NCI-H2029 treated with DMSO at 0.1 percent for 48 hours (cell line): Measurements from ENCODE around the gene IFT27.

ENCODE experiments used
- DNase-seq: peaks from one replicate; lab custom pipeline; 2025; lab: John Stamatoyannopoulos, UW

IFT27 gene

GRCh38 chr22:36796552-36797175 lies 20.7 kb upstream of the IFT27 start:
- DNase-seq, result no peak

GRCh38 chr22:36795633-36796032 lies 19.7 kb upstream of the IFT27 start:
- DNase-seq, result no peak

- no peak for DNase-seq
Measured at GRCh38 chr22:36790648-36791047, 14.7 kb upstream of the IFT27 start.

GRCh38 chr22:36787204-36787988 lies 11.5 kb upstream of the IFT27 start:
- no peak for DNase-seq

DNA sequence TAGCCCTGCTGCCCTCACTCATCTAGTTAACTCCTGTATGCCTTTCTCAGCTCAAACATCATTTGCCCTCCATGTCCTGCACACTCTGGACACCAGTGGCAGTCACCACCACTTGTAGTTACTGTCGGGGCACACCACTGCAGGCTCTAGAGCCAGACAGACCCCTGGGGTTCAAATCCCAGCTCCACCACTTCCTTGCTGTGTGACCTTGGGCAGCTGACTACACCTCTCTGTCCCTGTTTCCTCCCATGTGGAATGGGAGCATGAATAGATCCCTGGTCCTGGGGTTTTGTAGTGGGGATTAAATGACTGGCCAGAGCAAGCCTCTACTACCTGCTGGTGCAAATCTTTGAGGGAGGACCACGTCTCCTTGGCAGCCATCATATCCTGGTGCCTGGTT lies 7.8 kb upstream of the IFT27 start:
- no peak for DNase-seq

DNA sequence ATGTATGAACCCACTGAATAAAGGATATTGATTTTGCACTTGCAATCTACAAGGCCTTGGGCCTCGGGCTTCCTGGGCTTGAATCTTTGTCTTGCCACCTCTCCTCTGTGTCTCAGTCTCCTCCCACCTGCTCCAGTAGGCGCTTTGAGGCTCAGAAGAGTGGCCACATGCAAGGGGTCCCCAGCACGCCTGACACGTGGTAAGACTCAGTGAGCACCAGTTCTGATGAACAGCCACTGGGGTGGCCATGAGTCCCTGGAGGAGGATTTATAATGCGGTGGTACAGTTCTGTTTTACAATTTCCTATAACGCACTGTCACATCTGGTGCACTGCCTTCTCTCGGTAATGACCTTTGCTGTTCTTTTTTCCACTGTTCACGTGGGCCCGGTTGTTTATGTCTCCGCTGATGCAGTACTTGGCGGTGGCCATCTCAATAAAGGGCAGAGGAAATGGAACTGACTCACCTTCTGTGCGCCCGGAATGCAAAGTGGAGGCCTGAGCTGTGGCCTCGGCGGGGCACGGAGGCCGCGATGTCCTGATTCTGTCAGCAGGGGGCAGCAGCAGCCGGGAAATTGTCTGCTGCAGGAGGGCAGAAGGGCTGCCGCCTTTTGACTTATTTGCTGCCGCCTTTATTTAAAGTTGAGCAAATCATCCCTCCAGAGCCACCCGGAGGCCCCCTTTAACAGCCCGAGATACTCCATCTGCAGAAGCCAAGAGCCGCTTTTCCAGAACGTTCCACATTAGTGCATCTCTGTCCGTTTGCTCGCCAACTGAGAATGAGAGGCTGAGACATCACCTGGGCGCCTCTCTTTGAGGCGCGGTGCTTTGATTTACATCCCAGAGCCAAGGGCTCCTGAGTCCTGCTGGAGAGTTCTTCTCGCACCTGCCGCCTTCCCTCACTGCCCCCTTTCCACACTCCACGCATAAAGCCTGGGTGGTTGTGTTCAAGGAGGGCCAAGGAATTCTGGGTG lies 6.0 kb upstream of the IFT27 start:
- no peak for DNase-seq

GRCh38 chr22:36778020-36778419 lies 2.1 kb upstream of the IFT27 start:
- no peak for DNase-seq

DNA sequence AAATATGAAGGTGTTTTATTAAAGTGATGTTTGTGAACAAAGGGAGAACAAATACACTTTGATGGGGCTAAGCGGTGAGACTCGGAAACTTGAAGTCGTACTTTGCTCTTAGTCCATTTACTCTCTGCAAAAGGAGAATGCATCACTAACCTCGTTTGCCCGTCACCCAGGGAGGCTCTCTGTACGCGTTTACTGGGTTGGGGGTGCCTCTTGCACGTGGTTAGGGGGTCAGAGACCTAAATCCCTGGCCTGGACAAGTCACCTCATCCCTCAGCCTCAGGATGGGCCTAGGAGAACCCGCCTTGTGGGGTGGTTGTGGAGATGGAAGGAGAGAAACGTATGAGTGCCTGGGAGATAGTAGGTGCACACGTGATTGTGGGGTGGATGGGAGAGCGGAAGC lies 803 bp upstream of the IFT27 start:
- no peak for DNase-seq

DNA sequence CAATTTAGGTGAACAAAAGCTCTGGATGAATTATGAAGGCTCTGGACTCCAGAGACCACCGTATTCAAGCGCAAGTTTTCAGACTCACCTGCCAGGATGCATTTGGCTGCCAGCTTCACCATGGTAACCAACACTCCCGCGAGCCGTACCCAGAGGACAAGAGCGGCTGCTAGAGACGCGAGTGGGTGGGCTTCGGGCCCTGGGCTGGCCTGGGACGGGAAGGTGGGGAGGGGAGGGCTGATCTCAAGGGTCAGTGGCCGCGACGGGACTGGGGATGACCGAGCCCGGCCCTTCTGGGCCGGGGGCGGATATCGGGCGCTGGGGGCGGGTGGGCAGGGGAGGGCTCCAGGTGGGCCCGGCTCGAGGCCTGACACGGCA lies 344 bp downstream of the IFT27 start:
- DNase-seq, result no peak

- no peak for DNase-seq
Measured at GRCh38 chr22:36773935-36774334, 2.0 kb downstream of the IFT27 start.

GRCh38 chr22:36772451-36772850 lies 3.5 kb downstream of the IFT27 start:
- DNase-seq, result no peak

DNA sequence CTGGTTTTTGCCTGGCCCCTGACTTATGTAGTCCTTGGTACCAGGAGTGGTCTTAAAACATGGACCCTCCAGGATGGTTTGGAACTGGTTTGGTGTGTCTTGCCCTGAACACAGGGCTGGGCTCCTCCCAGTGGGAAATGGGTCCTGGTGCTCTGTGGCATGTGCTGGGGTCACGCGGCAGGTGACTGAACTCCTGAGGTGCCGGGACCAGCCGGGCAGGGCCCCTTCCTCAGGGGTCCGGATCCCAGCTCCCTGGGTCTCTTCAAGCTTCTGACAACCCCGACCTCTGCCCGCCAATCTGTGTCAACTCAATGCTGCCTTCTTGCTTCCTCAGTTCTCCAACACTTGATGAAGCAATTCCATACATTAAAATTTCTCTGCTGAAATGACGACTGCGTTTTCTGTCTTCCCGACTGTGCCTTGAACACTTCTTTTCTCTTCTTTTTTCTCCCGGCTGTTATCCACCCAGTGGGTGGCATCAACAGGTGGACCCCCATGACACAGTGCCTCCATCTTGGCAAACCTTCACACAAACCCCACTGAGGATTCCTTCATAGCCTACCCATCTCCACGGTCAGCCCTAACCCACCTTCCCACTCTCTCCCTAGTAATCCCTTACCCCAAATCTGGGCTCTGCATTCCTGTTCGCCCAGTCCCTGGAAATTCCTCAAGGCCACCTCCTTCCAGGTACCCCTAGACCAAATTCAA lies 4.4 kb downstream of the IFT27 start:
- DNase-seq, result no peak

DNA sequence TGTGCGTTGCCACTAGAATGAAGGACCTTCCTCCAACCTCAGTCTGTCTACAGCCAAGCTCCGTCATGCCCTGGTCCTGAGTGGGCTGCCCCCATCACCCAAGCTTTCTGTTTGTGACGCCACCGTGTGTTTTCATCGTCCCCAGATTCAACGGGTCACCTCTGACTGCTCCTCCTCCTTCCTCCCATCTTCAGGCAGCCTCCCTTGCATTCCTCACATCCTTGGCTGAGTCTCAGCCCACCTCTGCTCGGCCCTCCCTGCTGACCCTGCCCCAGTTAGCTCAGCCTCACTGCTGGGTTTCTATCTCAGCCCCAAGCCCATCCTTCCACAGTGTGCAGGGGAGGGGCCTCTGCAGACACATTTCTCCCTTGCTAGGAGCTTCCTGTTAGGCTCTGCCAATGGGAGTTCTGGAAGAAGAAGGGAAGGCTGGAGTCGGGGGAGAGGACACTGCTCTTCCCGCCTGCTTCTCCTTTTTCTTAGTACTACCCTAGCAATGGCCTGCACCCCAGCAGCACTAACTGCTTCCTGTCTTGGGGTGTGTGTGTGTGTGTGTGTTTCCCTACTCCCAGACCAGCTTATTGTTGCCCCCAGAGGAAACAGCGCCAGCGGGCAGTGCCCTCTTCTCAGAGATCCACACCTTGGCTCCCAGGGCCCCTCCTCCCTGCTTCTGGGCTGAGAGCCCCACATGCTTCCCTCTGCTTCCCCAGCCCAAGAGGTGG lies 5.2 kb downstream of the IFT27 start:
- no peak for DNase-seq

DNA sequence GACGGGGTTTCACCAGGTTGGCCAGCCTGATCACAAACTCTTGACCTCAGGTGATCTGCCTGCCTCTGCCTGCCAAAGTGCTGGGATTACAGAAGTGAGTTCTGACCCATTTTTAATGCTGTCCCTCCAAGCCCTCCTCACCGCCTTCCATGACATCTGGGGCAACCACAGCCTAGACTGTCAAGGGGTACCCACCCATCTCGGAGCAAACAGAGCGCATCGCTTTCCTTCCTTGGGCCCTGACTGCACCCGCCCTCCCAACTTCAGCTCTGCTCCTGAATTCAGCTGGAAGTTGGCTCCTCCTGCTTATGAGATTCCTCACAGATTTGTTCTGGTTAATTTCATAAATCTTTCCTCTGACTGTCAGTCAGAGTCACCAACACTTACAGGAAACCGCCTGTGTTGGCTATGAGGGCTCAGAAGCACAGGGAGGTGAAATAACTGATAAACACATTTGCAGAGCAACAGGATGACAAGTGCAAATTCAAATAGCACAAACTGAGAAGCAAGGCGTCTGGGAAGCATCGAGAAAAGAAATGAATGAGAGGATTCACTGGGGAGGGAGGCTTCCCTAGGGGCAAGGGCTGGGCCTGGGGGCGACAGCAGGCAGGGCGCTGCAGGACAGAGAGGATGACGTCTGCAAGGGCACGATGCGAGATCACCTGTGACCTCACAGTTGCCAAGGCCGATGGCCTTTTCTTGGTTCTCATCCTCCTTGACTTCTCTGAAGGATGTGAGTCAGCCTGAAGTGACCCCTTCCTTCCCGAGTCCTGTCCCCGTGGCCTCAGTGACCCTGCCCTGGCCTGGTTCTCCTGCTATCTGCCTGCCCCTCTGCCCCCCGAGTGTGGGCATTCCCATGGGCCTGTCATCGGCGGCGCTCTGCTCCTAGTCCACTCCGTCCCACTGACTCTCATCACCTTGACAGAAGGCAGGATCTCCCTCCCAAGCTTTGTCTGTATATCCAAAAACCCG lies 6.1 kb downstream of the IFT27 start:
- no peak for DNase-seq

DNA sequence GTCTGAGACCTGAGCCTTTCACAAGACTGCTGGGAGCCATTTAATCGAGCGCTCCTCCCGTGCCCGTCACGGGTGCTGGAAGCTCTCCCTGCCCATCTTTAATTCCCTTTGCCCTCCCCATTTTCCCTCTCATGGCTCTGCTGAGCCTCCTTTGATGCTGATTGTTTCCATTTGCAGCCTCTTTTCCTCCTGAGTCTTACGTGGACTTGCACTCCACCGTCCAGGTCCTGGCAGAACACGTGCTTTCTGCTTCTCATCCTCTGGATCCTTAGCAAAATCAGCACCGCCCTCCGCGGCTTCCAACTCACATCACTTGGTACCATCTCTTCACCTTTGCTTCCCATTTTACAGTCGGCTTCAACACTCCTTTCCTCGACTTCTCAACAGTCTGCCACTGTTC lies 7.3 kb downstream of the IFT27 start:
- no peak for DNase-seq

- no peak for DNase-seq
Measured at GRCh38 chr22:36768141-36768540, 7.8 kb downstream of the IFT27 start.

- no peak for DNase-seq
Measured at GRCh38 chr22:36767035-36767775, 8.7 kb downstream of the IFT27 start.

DNA sequence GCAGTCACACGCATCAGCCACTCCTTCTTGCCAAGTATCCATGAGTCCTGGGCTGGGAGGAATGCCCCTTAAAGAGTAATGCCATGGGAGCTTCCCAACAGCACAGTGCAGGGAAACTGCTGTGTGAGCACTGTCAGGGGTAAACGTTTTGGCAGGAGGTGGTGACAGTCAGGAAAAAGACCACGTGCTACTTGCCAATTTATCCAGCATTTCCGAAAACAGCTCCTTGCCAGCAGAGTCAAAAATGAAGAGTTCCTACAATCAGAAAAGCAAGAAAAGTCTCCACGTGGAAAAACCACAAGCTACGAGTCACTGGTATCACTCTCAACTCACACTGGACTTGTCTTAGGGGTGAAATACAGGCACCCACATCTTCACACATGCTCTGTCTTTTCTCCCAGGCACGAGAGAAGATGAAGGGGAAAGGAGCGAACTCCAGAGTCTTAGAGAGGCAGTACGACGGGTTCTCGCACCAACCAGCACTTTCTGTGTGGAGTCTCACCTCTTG lies 9.9 kb downstream of the IFT27 start:
- DNase-seq, result no peak
